ENCODE measurements around the gene CEP295NL. TPM values are rescaled to one million over a fixed set of nuclear protein-coding genes. Genes with fewer than 3 reads are reported as not detected.

The CEP295NL gene
- total RNA-seq, 1 donor from 2014 or later = 1.6 TPM

DNA sequence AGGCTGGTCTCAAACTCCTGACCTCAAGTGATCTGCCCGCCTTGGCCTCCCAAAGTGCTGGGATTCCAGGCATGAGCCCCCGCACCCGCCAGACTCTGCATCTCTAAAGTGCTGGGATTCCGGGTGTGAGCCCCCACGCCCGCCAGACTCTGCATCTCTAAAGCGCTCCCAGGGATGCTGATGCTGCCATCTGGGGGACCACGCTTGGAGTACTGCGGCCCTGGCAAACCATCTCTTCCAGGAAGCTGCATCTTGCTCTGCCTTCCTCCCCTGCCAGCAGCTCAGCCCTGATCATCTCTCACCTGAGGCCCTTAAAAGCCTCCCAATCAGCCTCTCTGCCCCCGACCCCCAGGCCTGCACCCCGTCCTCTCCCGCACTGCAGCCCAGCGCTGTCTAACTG, 4.1 kb downstream of the CEP295NL start:
- DNase-seq (ENCODE audit: low read depth) = no peak
- no peaks in the 10 kb centered on the region for H3K9me3 Mint-ChIP-seq (ENCODE audit: unreplicated experiment)
- Histone ChIP-seq H3K4me2 (ENCODE audit: low read length) (no peak overlapping the region), H4K20me1 (ENCODE audit: insufficient read depth, low read length) (peaks cover 98% of the 10 kb centered on the region), H3K27me3 (ENCODE audit: insufficient read depth, low read length) (no peaks in the 10 kb centered on the region), H3K27ac (ENCODE audit: low read depth, low read length) (no peak overlapping the region), H3K4me1 (ENCODE audit: insufficient read depth, low read length) (peaks cover 14% of the 10 kb centered on the region), H3K36me3 (ENCODE audit: insufficient read depth, low read length) (peaks cover 10% of the 10 kb centered on the region), H2AFZ (ENCODE audit: low read depth, low read length) (no peak overlapping the region), H3K4me3 (ENCODE audit: insufficient read depth, low read depth, low read length) (no peak overlapping the region), H3K9me3 (ENCODE audit: insufficient read depth, low read depth, low read length) (no peaks in the 10 kb centered on the region), H3K9ac (ENCODE audit: low read length) (no peak overlapping the region), H3K79me2 (ENCODE audit: insufficient read depth, low read length) (peaks cover 100% of the 10 kb centered on the region)
- TF ChIP-seq, protein P1, sequence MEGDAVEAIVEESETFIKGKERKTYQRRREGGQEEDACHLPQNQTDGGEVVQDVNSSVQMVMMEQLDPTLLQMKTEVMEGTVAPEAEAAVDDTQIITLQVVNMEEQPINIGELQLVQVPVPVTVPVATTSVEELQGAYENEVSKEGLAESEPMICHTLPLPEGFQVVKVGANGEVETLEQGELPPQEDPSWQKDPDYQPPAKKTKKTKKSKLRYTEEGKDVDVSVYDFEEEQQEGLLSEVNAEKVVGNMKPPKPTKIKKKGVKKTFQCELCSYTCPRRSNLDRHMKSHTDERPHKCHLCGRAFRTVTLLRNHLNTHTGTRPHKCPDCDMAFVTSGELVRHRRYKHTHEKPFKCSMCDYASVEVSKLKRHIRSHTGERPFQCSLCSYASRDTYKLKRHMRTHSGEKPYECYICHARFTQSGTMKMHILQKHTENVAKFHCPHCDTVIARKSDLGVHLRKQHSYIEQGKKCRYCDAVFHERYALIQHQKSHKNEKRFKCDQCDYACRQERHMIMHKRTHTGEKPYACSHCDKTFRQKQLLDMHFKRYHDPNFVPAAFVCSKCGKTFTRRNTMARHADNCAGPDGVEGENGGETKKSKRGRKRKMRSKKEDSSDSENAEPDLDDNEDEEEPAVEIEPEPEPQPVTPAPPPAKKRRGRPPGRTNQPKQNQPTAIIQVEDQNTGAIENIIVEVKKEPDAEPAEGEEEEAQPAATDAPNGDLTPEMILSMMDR (IDR thresholded peaks at IDR 0.05; ENCODE audit: insufficient read depth, low read depth, low read length) = no peak
- no peaks in the 10 kb centered on the region for H3K27me3 Mint-ChIP-seq (ENCODE audit: low read depth, unreplicated experiment)
- peaks cover 19% of the 10 kb centered on the region for H3K36me3 Mint-ChIP-seq (ENCODE audit: low read depth, unreplicated experiment)
- peaks cover 22% of the 10 kb centered on the region for H3K4me1 Mint-ChIP-seq (ENCODE audit: low read depth, unreplicated experiment)
- no peak overlapping the region for H3K27ac Mint-ChIP-seq (ENCODE audit: unreplicated experiment)
- FAIRE-seq = no peak
- no peak overlapping the region for H3K4me3 Mint-ChIP-seq (ENCODE audit: unreplicated experiment)

DNA sequence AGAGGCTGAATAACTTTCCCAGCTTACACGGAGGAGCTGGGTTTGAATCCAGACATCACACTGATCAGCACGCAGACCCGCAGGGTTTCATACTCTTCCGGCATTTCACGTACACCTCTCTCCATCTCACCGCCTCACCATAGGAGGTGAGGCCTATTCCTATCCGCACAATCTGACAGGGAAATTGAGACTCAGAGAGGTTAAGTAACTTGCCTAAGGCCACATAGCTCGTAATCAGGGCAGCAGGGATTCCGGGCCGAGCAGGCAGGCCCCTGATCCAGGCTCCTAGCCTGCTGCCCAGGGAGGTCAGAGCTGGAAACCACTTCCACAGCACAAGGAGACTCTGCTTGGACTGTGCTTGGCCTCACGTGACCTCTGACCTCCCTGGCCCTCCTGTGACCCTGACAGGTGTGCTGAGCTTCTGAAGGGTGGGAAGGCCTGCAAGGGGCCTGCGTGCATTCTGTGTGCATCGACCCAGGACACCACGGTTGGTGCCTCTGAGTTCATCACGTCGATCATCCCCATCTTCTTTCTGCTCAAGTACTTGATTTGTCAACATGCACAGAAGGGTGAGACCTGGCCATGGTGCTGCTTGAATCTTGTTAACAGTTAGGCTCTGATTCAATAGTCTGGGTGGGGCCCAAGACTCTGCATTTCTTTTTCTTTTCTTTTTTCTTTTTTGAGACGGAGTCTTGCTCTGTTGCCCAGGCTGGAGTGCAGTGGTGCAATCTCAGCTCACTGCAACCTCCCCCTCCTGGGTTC, 4.7 kb downstream of the CEP295NL start:
- no peak overlapping the region for H3K27ac Mint-ChIP-seq (ENCODE audit: unreplicated experiment)
- DNase-seq (ENCODE audit: low read depth) = no peak
- no peak for TF ChIP-seq EZH2 (IDR thresholded peaks at IDR 0.05; ENCODE audit: insufficient read depth, low read length)
- H3K4me1 ChIP-seq (ENCODE audit: insufficient read depth, low read length) = peaks cover 8% of the 10 kb centered on the region
- H2AFZ ChIP-seq (ENCODE audit: low read depth, low read length) = no peak overlapping the region
- H3K4me3 Mint-ChIP-seq (ENCODE audit: unreplicated experiment) = no peak overlapping the region
- peaks cover 19% of the 10 kb centered on the region for H3K36me3 Mint-ChIP-seq (ENCODE audit: low read depth, unreplicated experiment)
- H3K4me3 ChIP-seq (ENCODE audit: insufficient read depth, low read depth, low read length) = no peak overlapping the region
- no peaks in the 10 kb centered on the region for H3K27me3 Mint-ChIP-seq (ENCODE audit: low read depth, unreplicated experiment)
- peaks cover 8% of the 10 kb centered on the region for H3K36me3 ChIP-seq (ENCODE audit: insufficient read depth, low read length)
- no peak overlapping the region for H3K27ac ChIP-seq (ENCODE audit: low read depth, low read length)
- no peaks in the 10 kb centered on the region for H3K9me3 Mint-ChIP-seq (ENCODE audit: unreplicated experiment)
- peaks cover 98% of the 10 kb centered on the region for H4K20me1 ChIP-seq (ENCODE audit: insufficient read depth, low read length)
- no peak overlapping the region for H3K9ac ChIP-seq (ENCODE audit: low read length)
- peaks cover 15% of the 10 kb centered on the region for H3K4me1 Mint-ChIP-seq (ENCODE audit: low read depth, unreplicated experiment)
- peaks cover 100% of the 10 kb centered on the region for H3K79me2 ChIP-seq (ENCODE audit: insufficient read depth, low read length)
- no peak overlapping the region for H3K4me2 ChIP-seq (ENCODE audit: low read length)
- no peak for FAIRE-seq
- no peaks in the 10 kb centered on the region for H3K27me3 ChIP-seq (ENCODE audit: insufficient read depth, low read length)
- no peaks in the 10 kb centered on the region for H3K9me3 ChIP-seq (ENCODE audit: insufficient read depth, low read depth, low read length)

GRCh38 chr17:78897664-78898047, 5.3 kb downstream of the CEP295NL start:
- no peak for FAIRE-seq
- no peak overlapping the region for H3K9ac ChIP-seq (ENCODE audit: low read length)
- no peaks in the 10 kb centered on the region for H3K27me3 ChIP-seq (ENCODE audit: insufficient read depth, low read length)
- peaks cover 98% of the 10 kb centered on the region for H4K20me1 ChIP-seq (ENCODE audit: insufficient read depth, low read length)
- peaks cover 9% of the 10 kb centered on the region for H3K4me1 Mint-ChIP-seq (ENCODE audit: low read depth, unreplicated experiment)
- no peak overlapping the region for H2AFZ ChIP-seq (ENCODE audit: low read depth, low read length)
- no peak overlapping the region for H3K4me2 ChIP-seq (ENCODE audit: low read length)
- DNase-seq (ENCODE audit: low read depth) = no peak
- H3K36me3 Mint-ChIP-seq (ENCODE audit: low read depth, unreplicated experiment) = peaks cover 16% of the 10 kb centered on the region
- H3K9me3 Mint-ChIP-seq (ENCODE audit: unreplicated experiment) = no peaks in the 10 kb centered on the region
- H3K27ac Mint-ChIP-seq (ENCODE audit: unreplicated experiment) = no peak overlapping the region
- TF ChIP-seq, protein P1 (IDR thresholded peaks at IDR 0.05; ENCODE audit: insufficient read depth, low read depth, low read length) = no peak
- TF ChIP-seq EZH2 (IDR thresholded peaks at IDR 0.05; ENCODE audit: insufficient read depth, low read length) = no peak
- H3K27me3 Mint-ChIP-seq (ENCODE audit: low read depth, unreplicated experiment) = no peaks in the 10 kb centered on the region
- no peak overlapping the region for H3K27ac ChIP-seq (ENCODE audit: low read depth, low read length)
- peaks cover 4% of the 10 kb centered on the region for H3K4me1 ChIP-seq (ENCODE audit: insufficient read depth, low read length)
- H3K4me3 Mint-ChIP-seq (ENCODE audit: unreplicated experiment) = no peak overlapping the region
- no peaks in the 10 kb centered on the region for H3K9me3 ChIP-seq (ENCODE audit: insufficient read depth, low read depth, low read length)
- peaks cover 8% of the 10 kb centered on the region for H3K36me3 ChIP-seq (ENCODE audit: insufficient read depth, low read length)
- peaks cover 100% of the 10 kb centered on the region for H3K79me2 ChIP-seq (ENCODE audit: insufficient read depth, low read length)
- no peak overlapping the region for H3K4me3 ChIP-seq (ENCODE audit: insufficient read depth, low read depth, low read length)
